Activated CD8-positive, alpha-beta T cell treated with anti-CD3 and anti-CD28 coated beads for 36 hours (primary cell): ENCODE measurements around the gene SPPL3. TPM values are rescaled to one million over a fixed set of nuclear protein-coding genes. Genes with fewer than 3 reads are reported as not detected.

Source experiments
- ATAC-seq: fragments of 200-7000 bp; cut with Tn5 transposase; one replicate; pipeline ENCODE4 v1.10.0; 2021; ENCODE audit warnings: mild to moderate bottlenecking, moderate library complexity
- CTCF ChIA-PET: fragments of 350-600 bp; sonication (Branson Sonifier 250); formaldehyde crosslinking; loops from one replicate; lab custom pipeline; 2021; ENCODE audit warnings: antibody characterized with exemption; lab: Charles Lee
- POLR2A ChIA-PET: fragments of 350-600 bp; sonication (Branson Sonifier 250); formaldehyde crosslinking; loops from one replicate; lab custom pipeline; 2021; ENCODE audit warnings: antibody characterized with exemption; lab: Charles Lee
- DNase-seq: peaks from one replicate; pipeline ENCODE4 v3.0.0-alpha.2; 2020
- H3K27ac Mint-ChIP-seq: one replicate; pipeline ENCODE4 v1.8.0; 2021; ENCODE audit warnings: mild to moderate bottlenecking, mixed read lengths
- H3K27me3 Mint-ChIP-seq: one replicate; pipeline ENCODE4 v1.8.0; 2021; ENCODE audit warnings: mixed read lengths
- H3K36me3 Mint-ChIP-seq: one replicate; pipeline ENCODE4 v1.8.0; 2021; ENCODE audit warnings: low read depth, mixed read lengths
- H3K4me1 Mint-ChIP-seq: one replicate; pipeline ENCODE4 v1.8.0; 2021; ENCODE audit warnings: low read depth, mixed read lengths
- H3K4me3 Mint-ChIP-seq: one replicate; pipeline ENCODE4 v1.8.0; 2021; ENCODE audit warnings: mild to moderate bottlenecking, moderate library complexity, mixed read lengths
- H3K9me3 Mint-ChIP-seq: one replicate; pipeline ENCODE4 v1.8.0; 2021; ENCODE audit warnings: mixed read lengths
- CTCF ChIP-seq: fragments of 200-600 bp; IDR thresholded peaks from one replicate; pipeline ENCODE4 v1.8.0; 2022; ENCODE audit warnings: antibody characterized with exemption, mild to moderate bottlenecking
- intact Hi-C: fragments of 100-400 bp; cut with micrococcal nuclease; formaldehyde crosslinking; loops from one replicate; pipeline ENCODE4 v1.10.0; 2022
- total RNA-seq, 2 experiments: library from RNA; stranded (reverse); gene quantifications; one replicate each; pipeline ENCODE4 v1.2.3, GENCODE V29; 2021

The SPPL3 gene
- total RNA-seq, 2 experiments from 2014 or later = 19.8 to 20.8 TPM

GRCh38 chr12:120943482-120943881, 39.3 kb upstream of the SPPL3 start:
- no peaks in the 10 kb centered on the region for H3K27me3 Mint-ChIP-seq
- no peak overlapping the region for H3K4me3 Mint-ChIP-seq
- intact Hi-C loops = no loop called here
- ChIA-PET POLR2A (no interaction called here), CTCF (interaction anchor here (0.9 to 8.1 kb wide), 11 partner anchors 12 to 166 kb away, joined by 3 to 50 read pairs (median 4); no protein-coding TSS in a partner anchor)
- no peak for TF ChIP-seq CTCF
- H3K4me1 Mint-ChIP-seq = peaks cover 9% of the 10 kb centered on the region
- H3K27ac Mint-ChIP-seq = no peak overlapping the region
- H3K9me3 Mint-ChIP-seq = no peaks in the 10 kb centered on the region
- DNase-seq (no peak), ATAC-seq (no peak)
- H3K36me3 Mint-ChIP-seq = no peaks in the 10 kb centered on the region

- POLR2A ChIA-PET = no interaction called here
- ATAC-seq = no peak
- Mint-ChIP-seq H3K4me3 (no peak overlapping the region), H3K27me3 (no peaks in the 10 kb centered on the region), H3K27ac (no peak overlapping the region), H3K4me1 (peaks cover 9% of the 10 kb centered on the region), H3K9me3 (no peaks in the 10 kb centered on the region), H3K36me3 (no peaks in the 10 kb centered on the region)
- intact Hi-C loops = no loop called here
- no peak for DNase-seq
- no peak for TF ChIP-seq CTCF
- CTCF ChIA-PET = interaction anchor here (1.0 to 1.3 kb wide), 2 partner anchors 11 to 294 kb away, joined by 3 read pairs; no protein-coding TSS in a partner anchor
These were observed 37.8 kb upstream of the SPPL3 start for GRCh38 chr12:120941846-120942405.

- Mint-ChIP-seq H3K4me3 (no peak overlapping the region), H3K9me3 (no peaks in the 10 kb centered on the region), H3K4me1 (peaks cover 9% of the 10 kb centered on the region), H3K27ac (no peak overlapping the region), H3K36me3 (no peaks in the 10 kb centered on the region), H3K27me3 (no peaks in the 10 kb centered on the region)
- ChIA-PET POLR2A (no interaction called here), CTCF (interaction anchor here (1.0 to 1.3 kb wide), 2 partner anchors 12 to 30 kb away, joined by 3 to 4 read pairs; no protein-coding TSS in a partner anchor)
- intact Hi-C loops = no loop called here
- ATAC-seq (no peak), DNase-seq (no peak)
- no peak for TF ChIP-seq CTCF
These were observed 37.3 kb upstream of the SPPL3 start for GRCh38 chr12:120941412-120941811.

- intact Hi-C loops = no loop called here
- H3K27me3 Mint-ChIP-seq = no peaks in the 10 kb centered on the region
- no peak for ATAC-seq
These were observed 36.6 kb upstream of the SPPL3 start for GRCh38 chr12:120940799-120941198.

More at GRCh38 chr12:120940799-120941198, 36.6 kb upstream of the SPPL3 start:
- no peak overlapping the region for H3K4me3 Mint-ChIP-seq
- H3K9me3 Mint-ChIP-seq = no peaks in the 10 kb centered on the region
- CTCF ChIA-PET = interaction anchor here (1.0 to 1.3 kb wide), 2 partner anchors 12 to 31 kb away, joined by 3 to 4 read pairs; no protein-coding TSS in a partner anchor
- H3K27ac Mint-ChIP-seq = no peak overlapping the region
- DNase-seq = no peak
- peaks cover 8% of the 10 kb centered on the region for H3K4me1 Mint-ChIP-seq
- POLR2A ChIA-PET = no interaction called here
- no peak for TF ChIP-seq CTCF
- no peaks in the 10 kb centered on the region for H3K36me3 Mint-ChIP-seq
